HG03354 (cell line): ENCODE results near the gene TOM1.

Experiments
- ATAC-seq: cut with Tn5 transposase; IDR thresholded peaks from one replicate; pipeline ENCODE4 v1.9.1; 2021; ENCODE audit warnings: mild to moderate bottlenecking; ENCODE audit not compliant: unreplicated experiment, poor library complexity, severe bottlenecking

Gene TOM1

DNA sequence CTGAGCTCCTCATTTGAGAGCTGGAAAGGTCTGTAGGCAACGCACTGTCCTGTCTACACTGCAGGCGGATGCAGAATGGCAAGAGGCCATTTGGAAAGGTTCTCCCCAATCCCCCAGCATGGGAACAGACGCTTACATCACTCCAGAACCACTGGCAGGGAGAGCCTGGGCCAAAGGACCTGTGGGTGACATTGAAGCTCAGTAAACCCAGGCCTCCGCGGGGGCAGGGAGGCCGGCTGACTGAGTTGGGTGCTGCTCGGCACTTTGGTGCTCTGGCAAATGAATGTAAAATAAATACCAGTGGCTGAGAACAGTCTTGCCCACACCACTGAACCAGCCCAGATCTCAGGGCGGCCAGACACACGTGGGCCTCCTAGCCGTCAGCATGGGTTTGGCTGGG, 22.4 kb downstream of the TOM1 start:
- ATAC-seq, result no peak

DNA sequence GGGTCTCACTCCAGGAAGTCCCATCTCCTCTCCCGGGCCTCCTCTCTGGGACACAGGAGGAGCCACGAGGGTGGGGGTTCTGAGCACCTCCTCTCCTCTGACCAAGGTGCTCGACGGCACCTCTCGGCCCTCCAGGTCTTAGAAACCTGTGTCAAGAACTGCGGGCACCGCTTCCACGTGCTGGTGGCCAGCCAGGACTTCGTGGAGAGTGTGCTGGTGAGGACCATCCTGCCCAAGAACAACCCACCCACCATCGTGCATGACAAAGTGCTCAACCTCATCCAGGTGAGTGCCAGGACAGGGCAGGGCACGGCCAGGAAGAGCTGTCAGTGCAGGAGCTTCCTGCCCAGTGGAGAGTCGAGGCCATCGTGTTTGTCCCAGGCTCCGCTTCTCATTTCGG, 23.2 kb downstream of the TOM1 start:
- no peak for ATAC-seq

DNA sequence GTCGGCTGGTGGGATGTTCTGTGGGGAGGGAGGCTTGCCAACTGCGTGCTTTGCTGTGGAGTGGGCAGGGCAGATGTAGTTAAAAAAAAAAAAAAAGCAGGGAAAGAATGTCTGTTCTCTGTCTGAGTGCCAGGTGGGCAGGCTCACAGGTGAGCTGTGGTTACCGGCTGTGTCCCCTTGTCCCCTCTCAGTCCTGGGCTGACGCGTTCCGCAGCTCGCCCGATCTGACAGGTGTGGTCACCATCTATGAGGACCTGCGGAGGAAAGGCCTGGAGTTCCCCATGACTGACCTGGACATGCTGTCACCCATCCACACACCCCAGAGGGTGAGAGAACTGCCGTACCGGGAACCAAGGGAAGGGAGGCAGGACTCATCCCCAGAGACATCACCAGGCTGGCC, 23.6 kb downstream of the TOM1 start:
- ATAC-seq, result no peak

DNA sequence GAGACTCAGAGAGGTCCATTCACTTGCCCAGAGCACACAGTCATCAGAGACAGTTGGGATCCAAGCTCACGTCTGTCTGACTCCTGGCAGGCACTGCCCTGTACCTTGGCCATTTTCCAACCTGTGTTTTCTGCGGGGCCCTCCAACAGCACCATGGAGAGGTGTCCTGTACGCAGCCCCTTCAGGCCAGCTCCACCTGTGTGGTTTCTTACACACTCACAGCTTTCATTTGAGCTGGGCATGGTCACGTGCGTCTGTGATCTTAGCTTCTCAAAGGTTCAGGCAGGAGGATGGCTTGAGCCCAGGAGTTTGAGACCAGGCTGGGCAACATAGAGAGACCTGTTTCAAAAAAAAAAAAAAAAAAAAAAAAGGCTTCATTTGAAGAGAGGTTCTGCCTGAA, 24.4 kb downstream of the TOM1 start:
- ATAC-seq, result no peak

DNA sequence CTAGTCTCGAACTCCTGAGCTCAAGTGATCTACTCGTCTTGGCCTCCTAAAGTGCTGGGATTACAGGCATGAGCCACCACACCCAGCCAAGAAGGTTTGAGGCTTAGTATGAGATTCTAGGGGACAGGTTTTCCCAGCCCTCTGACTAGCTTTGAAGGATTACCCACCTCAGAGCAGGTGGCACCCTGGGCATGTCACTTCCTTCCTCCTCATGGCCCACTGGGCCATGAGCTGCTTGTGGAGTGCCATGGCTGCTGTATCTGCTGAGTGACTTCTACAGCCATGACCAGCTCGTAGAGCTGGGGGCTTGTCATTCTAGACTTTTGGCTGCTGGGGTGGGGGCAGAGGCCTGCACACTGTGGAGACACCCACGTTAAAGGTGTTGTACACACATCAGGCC, 25.1 kb downstream of the TOM1 start:
- ATAC-seq, result no peak

DNA sequence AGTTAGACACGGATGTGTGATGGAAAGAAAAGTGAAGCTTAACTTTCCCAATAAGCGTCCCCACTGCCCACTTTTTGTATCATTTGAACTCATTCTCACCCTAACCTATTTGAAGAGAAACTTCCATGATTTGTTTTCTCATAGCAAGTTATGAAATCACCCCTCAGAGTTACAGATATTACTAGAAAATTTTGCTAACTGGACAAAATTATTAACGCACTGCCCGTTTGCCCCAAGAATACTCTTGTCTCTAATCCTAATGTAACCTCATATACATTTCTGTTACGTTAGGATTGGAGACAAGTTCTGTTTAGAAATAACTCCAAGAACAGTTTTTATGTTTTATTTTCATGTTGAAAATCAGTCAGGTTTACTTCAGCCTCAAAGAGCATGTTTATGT, 25.5 kb downstream of the TOM1 start:
- ATAC-seq, result no peak

DNA sequence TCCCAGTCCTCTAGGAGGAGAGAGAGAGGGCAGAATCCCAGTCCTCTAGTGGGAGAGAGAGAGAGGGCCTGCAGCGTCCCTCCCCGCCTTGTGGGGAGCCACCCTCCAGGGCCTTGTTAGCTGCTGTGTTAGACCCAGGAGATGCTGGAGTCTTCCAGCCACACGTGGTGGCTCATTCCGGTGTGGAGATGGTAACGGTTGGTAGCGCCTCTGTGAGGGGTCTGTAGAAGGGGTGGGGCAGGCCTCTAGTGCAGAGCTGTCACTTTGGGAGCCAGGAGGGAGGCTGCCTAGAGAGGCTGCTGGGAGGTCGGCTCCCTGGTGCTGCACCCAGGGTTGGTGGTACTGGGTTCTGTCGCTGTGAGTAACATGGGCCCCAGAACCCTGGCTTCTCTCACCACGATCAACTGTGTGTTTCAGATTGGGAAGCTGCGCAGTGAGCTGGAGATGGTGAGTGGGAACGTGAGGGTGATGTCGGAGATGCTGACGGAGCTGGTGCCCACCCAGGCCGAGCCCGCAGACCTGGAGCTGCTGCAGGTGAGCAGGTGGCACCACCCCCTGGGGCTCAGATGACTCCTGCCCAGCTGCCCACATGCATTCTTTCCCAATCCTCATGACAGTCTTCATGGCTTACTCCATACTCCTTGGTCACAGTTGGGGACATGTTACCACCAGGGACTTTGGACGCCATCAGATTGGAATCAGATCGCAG, 27.3 kb downstream of the TOM1 start:
- no peak for ATAC-seq

DNA sequence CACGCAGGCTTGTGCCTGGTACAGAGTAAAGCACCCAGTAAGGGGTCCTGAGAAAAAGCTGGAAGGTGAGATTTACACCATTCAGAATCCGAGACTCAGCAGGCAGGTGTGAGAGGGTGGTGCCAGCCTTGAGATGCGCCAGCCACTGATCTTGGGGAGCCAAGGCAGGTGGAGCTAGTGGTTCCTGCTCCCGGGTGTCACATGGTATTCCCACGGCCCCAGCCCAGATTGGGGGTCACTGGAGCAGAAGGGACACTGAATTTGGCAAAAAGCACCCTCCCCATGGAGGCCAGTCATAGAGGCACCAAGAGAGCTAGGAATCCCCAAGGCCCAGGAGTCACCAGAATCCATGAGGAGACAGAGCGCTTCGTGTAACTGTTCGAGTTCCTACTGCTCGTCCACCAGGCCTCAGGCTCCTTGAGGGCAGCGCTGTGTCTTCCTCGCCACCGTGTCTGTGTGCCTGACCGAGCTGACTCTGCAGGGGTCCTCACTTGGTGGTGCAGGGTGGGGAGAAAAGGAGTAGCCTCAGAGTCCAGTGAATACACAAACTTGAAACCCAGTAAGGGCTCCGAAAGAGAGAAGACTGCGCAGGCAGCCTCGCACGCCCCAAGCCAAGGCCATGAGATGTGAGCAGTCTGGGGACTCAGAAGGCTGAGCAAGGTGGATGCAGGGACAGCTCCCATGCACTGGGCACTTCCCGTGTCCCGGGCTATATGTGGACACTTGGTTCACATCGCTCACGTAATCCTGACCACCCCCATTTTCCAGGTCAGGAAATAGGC, 28.2 kb downstream of the TOM1 start:
- ATAC-seq, result no peak

DNA sequence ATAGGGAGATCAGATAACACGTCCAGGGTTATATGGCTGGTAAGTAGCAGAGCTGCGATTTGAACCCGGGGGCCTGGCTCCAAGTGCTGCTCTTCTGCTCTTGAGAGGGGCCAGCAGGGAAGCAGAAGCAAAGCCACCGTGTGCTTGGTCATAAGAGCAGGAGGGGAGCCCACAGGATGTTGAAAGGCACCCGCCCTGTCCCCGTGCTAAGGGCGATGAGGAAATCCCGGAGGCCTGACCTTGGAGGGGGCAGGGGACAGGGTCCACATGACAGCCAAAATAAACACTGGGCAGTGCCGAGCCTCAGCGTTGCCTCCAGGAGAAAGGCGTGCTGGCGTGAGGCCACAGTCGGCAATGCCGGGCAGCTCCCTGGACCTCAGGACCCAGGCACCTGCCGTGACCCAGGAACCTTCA, 28.8 kb downstream of the TOM1 start:
- no peak for ATAC-seq

DNA sequence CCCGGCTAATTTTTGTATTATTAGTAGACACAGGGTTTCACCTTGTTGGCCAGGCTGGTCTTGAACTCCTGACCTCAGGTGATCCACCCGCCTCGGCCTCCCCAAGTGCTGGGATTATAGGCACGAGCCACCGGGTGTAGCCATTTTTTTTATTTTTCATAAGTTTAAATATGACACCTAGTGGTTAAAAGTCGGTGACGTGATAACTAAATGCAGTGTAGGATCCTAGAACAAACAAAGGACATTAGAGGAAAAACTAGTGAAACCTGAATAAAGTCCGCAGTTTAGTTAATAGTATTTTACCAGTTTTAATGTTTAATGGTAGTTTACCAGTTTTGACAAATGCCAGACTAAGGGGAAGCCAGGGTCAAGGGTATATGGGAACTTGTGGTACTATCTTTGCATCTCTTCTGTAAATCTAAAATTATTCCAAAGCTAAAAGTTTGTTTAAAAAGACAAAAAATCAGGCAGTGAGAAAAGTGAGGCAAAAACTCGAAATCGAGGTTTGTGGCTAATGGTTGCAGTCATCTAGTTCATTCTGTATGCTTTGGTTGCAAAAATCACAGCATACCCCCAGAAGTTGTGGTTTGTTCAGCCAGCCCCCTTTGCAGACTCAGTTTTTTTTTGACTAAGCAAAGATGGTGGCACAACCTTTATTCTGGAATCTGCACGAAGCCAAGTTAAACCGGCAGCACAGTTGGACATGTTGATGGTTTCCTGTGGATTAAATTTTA, 29.6 kb downstream of the TOM1 start:
- no peak for ATAC-seq

DNA sequence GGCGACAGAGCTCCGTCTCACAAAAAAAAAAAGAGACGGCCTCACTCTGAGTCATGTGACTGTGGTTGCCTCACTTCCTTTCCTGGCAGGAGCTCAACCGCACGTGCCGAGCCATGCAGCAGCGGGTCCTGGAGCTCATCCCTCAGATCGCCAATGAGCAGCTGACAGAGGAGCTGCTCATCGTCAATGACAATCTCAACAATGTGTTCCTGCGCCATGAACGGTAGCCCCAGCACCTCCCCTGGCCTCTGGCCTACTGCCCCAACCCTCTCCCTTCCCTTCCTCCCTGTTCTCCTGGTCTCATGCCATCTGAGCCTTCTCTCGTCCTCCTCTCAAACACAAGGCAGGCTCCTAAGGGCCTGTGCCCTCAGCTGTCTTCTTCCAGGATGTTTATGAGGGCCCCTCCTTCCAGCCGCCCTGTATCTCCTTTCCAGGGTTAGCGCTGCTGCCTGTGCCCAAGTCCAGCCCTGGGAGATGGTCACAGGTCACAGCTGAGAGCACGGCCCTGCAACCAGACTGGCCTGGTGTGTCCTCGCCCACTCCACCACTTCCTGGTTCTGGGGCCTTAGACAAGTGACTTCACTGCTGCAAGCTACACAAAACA, 30.7 kb downstream of the TOM1 start:
- ATAC-seq, result no peak

DNA sequence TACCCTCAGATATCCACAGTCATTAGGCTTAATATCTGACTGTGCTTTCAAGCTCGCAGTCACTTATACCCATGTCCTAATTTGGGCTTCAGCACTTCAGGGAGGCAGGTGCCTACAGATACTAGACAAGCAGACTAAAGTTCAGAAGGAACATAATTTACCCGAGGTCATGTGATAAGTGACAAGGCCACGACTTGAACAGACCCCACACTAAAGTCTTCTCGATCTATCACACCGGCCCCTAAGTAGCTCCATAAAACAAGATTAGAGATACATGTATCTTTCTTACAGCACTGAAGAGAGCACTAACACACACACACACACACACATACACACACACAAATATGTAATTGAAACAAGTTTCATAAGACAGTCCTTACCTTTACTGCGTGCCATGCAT, 32.6 kb downstream of the TOM1 start:
- ATAC-seq, result no peak

DNA sequence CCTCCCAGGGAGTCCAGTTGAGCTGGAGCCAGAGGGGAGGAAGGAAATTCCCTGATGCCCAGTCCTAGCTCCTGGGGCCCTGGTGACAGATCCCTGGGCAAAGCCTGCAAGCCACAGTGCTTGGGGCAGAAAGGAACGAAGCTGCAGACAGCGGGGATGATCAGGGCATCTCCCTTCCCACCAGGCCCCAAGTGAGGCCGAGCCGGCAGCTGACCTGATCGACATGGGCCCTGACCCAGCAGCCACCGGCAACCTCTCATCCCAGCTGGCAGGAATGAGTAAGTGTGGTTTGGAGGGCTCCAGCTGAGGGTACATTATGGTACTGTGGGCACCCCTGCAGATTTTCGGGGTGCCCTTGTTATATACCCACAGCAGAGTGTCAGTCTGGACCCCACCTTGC, 33.5 kb downstream of the TOM1 start:
- ATAC-seq, result no peak

DNA sequence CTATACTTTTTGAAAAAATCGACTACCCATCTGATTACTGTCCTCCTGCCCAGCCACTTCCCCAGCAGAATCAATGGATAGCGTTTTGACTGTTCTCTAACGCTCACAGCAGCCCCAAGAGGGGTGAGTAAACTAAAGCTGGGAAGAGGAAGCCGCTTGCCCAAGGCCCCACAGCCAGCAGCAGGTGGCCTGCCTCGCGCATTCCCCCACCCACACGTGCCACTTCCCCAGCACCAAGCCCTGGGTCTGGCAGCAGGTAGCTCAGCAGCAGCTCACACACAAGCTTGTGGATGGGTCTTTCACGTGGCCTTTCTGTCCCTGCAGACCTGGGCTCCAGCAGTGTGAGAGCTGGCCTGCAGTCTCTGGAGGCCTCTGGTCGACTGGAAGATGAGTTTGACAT, 34.3 kb downstream of the TOM1 start:
- ATAC-seq, result no peak

DNA sequence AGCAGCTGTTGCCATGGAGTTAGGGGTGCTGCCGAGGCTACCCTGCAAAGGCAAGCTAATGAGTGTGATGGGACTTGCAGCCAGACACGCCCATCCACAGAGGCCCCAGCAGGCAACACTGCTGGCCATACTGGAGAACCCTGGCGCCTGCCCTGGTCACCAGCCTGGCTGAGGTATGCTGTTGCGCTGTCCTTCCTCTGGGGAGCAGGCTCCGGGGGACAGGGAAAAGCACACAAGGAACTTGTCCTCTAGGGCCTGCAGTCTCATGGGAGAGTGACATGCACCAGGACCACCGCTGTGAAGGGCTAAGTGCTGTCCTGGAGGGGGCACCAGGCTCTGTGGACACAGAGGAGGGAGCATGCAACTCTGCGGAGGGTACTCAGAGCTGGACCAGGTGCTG, 35.8 kb downstream of the TOM1 start:
- no peak for ATAC-seq

DNA sequence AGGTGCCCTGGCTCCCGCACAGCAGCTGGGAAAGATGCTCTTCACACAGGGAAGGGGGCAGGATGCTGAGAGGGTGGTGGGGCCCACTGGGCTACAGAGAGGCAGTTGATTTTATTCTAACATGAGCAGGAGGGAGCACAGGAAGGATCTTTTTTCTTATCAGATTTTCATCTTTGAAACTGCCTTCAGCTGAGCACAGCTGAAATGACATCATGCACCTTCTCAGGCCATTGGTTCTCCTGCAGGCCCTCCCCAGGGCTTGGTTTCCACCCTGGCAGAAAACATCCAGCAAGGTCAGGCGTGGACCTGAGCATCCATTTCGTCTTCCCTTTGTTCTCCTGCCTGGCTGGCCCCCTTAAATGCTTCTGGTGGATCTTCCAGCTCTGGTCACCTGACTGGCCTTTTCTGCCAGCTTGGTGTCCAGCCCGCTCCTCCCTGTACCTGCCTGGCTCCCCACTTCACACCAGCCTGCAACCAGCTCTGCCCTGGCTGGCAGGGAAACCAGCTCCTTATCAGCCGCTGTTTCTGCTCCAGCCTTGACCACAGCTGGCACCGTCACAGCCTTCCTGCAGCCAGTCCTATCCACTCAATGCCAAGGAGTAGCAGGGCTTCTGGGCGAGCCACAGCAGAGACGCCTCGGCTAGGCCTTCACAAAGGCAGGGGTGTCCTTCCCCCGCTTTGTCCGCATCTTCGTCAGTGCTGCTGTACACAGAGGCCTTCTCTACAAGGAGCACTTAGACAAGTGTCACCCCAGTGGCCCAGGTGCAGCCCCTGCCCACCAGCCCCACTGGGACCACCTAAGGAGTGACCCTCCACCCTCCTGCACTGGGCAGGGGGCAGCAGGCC, 36.5 kb downstream of the TOM1 start:
- no peak for ATAC-seq

DNA sequence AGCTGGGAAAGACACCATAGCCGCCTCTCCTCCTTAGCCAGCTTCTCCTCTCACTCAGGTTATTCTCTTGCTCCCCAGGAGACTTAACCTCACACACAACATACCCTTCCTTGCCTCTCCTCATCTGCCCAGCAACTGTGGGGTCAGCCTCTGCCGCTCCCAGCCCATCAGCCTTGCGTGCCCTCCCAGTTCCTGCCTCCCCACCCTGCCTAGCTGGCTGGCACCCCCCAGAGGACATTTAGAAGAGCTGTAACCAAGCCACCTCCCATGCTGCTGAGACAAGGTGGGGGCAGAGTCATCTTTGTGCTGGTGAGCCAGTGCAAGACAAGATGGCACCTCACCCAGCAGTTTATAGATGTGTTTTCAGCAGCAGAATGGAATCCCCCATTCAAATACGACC, 38.2 kb downstream of the TOM1 start:
- ATAC-seq, result no peak

DNA sequence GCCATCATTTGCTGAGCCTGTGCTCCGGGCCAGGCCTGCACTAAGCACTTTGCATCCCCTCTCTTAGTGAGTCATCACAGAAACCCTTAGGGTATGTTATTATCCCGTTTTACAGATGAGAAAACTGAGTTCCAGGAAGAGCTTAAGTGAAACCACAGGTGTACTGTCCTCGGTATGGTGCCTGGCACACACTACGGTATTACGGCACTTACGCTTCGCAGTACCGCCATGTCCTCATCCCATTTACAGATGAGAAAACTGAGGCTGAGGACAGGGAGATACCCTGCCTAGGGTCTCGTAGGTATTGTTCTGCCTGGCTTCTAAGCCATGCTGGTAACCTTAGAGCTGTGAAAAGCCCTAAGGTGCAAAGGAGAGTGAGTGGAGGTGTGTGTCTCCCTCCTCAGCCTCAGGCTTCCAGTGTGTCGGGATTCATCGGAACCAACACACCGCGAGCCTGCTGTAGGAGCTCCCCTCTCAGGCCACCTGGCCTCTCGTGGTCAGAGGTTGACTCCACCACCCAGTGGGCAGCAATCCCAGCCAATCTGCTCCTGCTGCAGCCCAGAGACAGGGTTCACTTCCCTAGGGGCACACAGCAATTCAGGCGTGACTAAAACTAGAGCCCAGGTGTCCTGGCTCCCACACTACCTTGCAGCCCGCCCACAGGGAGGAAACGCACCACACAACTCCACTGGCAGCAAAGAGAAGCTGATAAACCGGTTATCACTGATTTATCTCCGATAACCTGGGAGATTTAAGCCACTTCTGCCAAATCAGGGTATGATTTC, 41.6 kb downstream of the TOM1 start:
- no peak for ATAC-seq

DNA sequence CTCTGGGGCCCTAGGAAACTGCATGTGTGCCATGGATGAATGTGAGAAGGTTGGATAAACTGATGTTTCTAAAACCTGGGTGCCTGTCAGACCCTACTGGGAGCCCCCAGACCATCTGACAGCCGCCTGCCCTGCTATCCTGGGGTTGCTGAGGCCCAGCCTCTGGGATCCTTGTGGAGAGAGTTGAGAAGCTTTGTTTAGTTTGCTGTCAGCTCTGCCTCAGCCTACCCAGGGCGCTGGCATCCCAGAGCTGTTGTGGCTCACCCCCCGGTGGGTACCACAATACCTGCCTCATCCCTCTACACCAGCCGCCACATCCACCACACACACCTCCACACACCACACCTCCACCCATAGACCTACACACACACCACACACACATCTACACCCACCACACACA, 42.7 kb downstream of the TOM1 start:
- ATAC-seq, result no peak
